ENCODE measurements around the gene BTBD16. TPM values are rescaled to one million over a fixed set of nuclear protein-coding genes. Genes with fewer than 3 reads are reported as not detected.

The BTBD16 gene
- total and polyA plus RNA-seq, 4 donors: 0.42 to 2.8 (median 1.8) TPM

GRCh38 chr10:122344741-122345258, 73.7 kb downstream of the BTBD16 start:
- no peak for DNase-seq (ENCODE audit: low spot score)
- no peak overlapping the region for H3K4me3 ChIP-seq (ENCODE audit: low read depth in 1 of 3, low read length in 3 of 3)

GRCh38 chr10:122346326-122346950, 75.3 kb downstream of the BTBD16 start:
- Histone ChIP-seq H3K9ac (ENCODE audit: low read depth in 1 of 2, low read length in 2 of 2) (no peak overlapping the region), H3K27me3 (ENCODE audit: control insufficient read depth in 4 of 4, insufficient read depth in 4 of 4, low read length in 3 of 4) (no peaks in the 10 kb centered on the region), H3K9me3 (ENCODE audit: control insufficient read depth in 4 of 4, low read length in 3 of 4) (no peaks in the 10 kb centered on the region), H3K27ac (ENCODE audit: low read depth in 1 of 2, low read length in 2 of 2) (no peak overlapping the region), H3K36me3 (ENCODE audit: control insufficient read depth in 4 of 4, insufficient read depth in 3 of 4, low read depth in 1 of 4, low read length in 3 of 4) (no peaks in the 10 kb centered on the region), H3K4me3 (ENCODE audit: low read depth in 1 of 3, low read length in 3 of 3) (no peak overlapping the region), H3K4me1 (ENCODE audit: control insufficient read depth in 4 of 4, insufficient read depth in 4 of 4, low read length in 3 of 4) (peaks cover 0 to 2% (median under 1%) of the 10 kb centered on the region in 4 donors)
- no peak for DNase-seq (ENCODE audit: low spot score)
- TF ChIP-seq, protein P1, sequence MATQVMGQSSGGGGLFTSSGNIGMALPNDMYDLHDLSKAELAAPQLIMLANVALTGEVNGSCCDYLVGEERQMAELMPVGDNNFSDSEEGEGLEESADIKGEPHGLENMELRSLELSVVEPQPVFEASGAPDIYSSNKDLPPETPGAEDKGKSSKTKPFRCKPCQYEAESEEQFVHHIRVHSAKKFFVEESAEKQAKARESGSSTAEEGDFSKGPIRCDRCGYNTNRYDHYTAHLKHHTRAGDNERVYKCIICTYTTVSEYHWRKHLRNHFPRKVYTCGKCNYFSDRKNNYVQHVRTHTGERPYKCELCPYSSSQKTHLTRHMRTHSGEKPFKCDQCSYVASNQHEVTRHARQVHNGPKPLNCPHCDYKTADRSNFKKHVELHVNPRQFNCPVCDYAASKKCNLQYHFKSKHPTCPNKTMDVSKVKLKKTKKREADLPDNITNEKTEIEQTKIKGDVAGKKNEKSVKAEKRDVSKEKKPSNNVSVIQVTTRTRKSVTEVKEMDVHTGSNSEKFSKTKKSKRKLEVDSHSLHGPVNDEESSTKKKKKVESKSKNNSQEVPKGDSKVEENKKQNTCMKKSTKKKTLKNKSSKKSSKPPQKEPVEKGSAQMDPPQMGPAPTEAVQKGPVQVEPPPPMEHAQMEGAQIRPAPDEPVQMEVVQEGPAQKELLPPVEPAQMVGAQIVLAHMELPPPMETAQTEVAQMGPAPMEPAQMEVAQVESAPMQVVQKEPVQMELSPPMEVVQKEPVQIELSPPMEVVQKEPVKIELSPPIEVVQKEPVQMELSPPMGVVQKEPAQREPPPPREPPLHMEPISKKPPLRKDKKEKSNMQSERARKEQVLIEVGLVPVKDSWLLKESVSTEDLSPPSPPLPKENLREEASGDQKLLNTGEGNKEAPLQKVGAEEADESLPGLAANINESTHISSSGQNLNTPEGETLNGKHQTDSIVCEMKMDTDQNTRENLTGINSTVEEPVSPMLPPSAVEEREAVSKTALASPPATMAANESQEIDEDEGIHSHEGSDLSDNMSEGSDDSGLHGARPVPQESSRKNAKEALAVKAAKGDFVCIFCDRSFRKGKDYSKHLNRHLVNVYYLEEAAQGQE (IDR thresholded peaks at IDR 0.05): no peak
- TF ChIP-seq RXRA (IDR thresholded peaks at IDR 0.05) (no peak), HNF4G (IDR thresholded peaks at IDR 0.05) (no peak), JUND (IDR thresholded peaks at IDR 0.05) (no peak), EGR1 (IDR thresholded peaks at IDR 0.05; ENCODE audit: low read depth in 2 of 2) (no peak), CTCF (IDR thresholded peaks at IDR 0.05; ENCODE audit: low read depth, low read length, missing input control) (no peak), FOXA1 (IDR thresholded peaks at IDR 0.05) (no peak)
- 93% methylated on average over 4 of the region's 4 CpGs for WGBS

More at GRCh38 chr10:122344741-122345258, 73.7 kb downstream of the BTBD16 start:
- H3K9me3 ChIP-seq (ENCODE audit: control insufficient read depth in 4 of 4, low read length in 3 of 4): no peaks in the 10 kb centered on the region
- H3K9ac ChIP-seq (ENCODE audit: low read depth in 1 of 2, low read length in 2 of 2): no peak overlapping the region
- peaks cover 0 to 2% (median under 1%) of the 10 kb centered on the region in 4 donors for H3K4me1 ChIP-seq (ENCODE audit: control insufficient read depth in 4 of 4, insufficient read depth in 4 of 4, low read length in 3 of 4)
- H3K27me3 ChIP-seq (ENCODE audit: control insufficient read depth in 4 of 4, insufficient read depth in 4 of 4, low read length in 3 of 4): no peaks in the 10 kb centered on the region
- TF ChIP-seq NR2F2 (IDR thresholded peaks at IDR 0.05) (no peak), SP1 (IDR thresholded peaks at IDR 0.05) (peak; percentile 28), YY1 (IDR thresholded peaks at IDR 0.05) (no peak), JUND (IDR thresholded peaks at IDR 0.05) (no peak), HNF4A (conservative IDR thresholded peaks at IDR 0.05) (peak; percentile 28 to 33), HNF4G (IDR thresholded peaks at IDR 0.05) (no peak), TAF1 (conservative IDR thresholded peaks at IDR 0.05) (no peak)
- TF ChIP-seq, protein P1 (IDR thresholded peaks at IDR 0.05): no peak
- no peaks in the 10 kb centered on the region for H3K36me3 ChIP-seq (ENCODE audit: control insufficient read depth in 4 of 4, insufficient read depth in 3 of 4, low read depth in 1 of 4, low read length in 3 of 4)
- no peak overlapping the region for H3K27ac ChIP-seq (ENCODE audit: low read depth in 1 of 2, low read length in 2 of 2)
- WGBS: 84% methylated on average over 9 of the region's 9 CpGs
